Measurements from ENCODE around the gene KRT81. TPM values are rescaled to one million over a fixed set of nuclear protein-coding genes. Genes with fewer than 3 reads are reported as not detected.

KRT81 gene
- total RNA-seq, 2 experiments from 2014 or later, result not detected

- no peaks in the 10 kb centered on the region for H3K36me3 ChIP-seq (ENCODE audit: insufficient read depth, low read length)
- H3K4me1 ChIP-seq (ENCODE audit: insufficient read depth, low read length), result no peaks in the 10 kb centered on the region
- Mint-ChIP-seq H3K4me3 (no peak overlapping the region), H3K36me3 (ENCODE audit: low read depth) (no peaks in the 10 kb centered on the region), H3K4me1 (ENCODE audit: low read depth) (no peaks in the 10 kb centered on the region), H3K27me3 (peaks cover 50% of the 10 kb centered on the region), H3K27ac (no peak overlapping the region), H3K9me3 (no peaks in the 10 kb centered on the region)
- ChIA-PET POLR2A (no interaction called here), CTCF (no interaction called here)
- no peak for DNase-seq
- no peak overlapping the region for H3K4me3 ChIP-seq (ENCODE audit: low read length)
- no peak for ATAC-seq (ENCODE audit: poor library complexity)
- TF ChIP-seq CTCF (IDR thresholded peaks at IDR 0.05), result no peak
- no peak overlapping the region for H3K27ac ChIP-seq (ENCODE audit: low read depth in 1 of 2, low read length in 2 of 2)
- intact Hi-C loops (cut with DNase I, micrococcal nuclease), result no loop called here
- peaks cover 5 to 20% of the 10 kb centered on the region in 2 experiments for H3K27me3 ChIP-seq (ENCODE audit: control insufficient read depth in 1 of 2, insufficient read depth in 2 of 2, low read length in 2 of 2)
- no peaks in the 10 kb centered on the region for H3K9me3 ChIP-seq (ENCODE audit: control insufficient read depth in 1 of 2, insufficient read depth in 1 of 2, low read length in 2 of 2)
These were observed 20.2 kb downstream of the KRT81 start for GRCh38 chr12:52271158-52271557.

GRCh38 chr12:52270541-52271070 is 20.7 kb downstream of the KRT81 start:
- Histone ChIP-seq H3K36me3 (ENCODE audit: insufficient read depth, low read length) (no peaks in the 10 kb centered on the region), H3K9me3 (ENCODE audit: control insufficient read depth in 1 of 2, insufficient read depth in 1 of 2, low read length in 2 of 2) (no peaks in the 10 kb centered on the region), H3K4me1 (ENCODE audit: insufficient read depth, low read length) (no peaks in the 10 kb centered on the region), H3K4me3 (ENCODE audit: low read length) (no peak overlapping the region), H3K27ac (ENCODE audit: low read depth in 1 of 2, low read length in 2 of 2) (no peak overlapping the region), H3K27me3 (ENCODE audit: control insufficient read depth in 1 of 2, insufficient read depth in 2 of 2, low read length in 2 of 2) (peaks cover 5 to 17% of the 10 kb centered on the region in 2 experiments)
- ChIA-PET CTCF (interaction anchor here (1.1 kb wide), 1 partner anchor 8 kb away, joined by 4 read pairs; no protein-coding TSS in a partner anchor), POLR2A (no interaction called here)
- Mint-ChIP-seq H3K9me3 (no peaks in the 10 kb centered on the region), H3K4me3 (no peak overlapping the region), H3K27me3 (peaks cover 48% of the 10 kb centered on the region), H3K36me3 (ENCODE audit: low read depth) (no peaks in the 10 kb centered on the region), H3K27ac (no peak overlapping the region), H3K4me1 (ENCODE audit: low read depth) (no peaks in the 10 kb centered on the region)
- intact Hi-C loops (cut with DNase I, micrococcal nuclease), result no loop called here
- no peak for TF ChIP-seq CTCF (IDR thresholded peaks at IDR 0.05)
- DNase-seq (peak in 1 of 14 experiments; percentile 10), ATAC-seq (ENCODE audit: poor library complexity) (no peak)

GRCh38 chr12:52268212-52268611 is 23.1 kb downstream of the KRT81 start:
- Mint-ChIP-seq H3K36me3 (ENCODE audit: low read depth) (no peaks in the 10 kb centered on the region), H3K9me3 (no peaks in the 10 kb centered on the region), H3K4me3 (no peak overlapping the region), H3K4me1 (ENCODE audit: low read depth) (no peaks in the 10 kb centered on the region), H3K27ac (no peak overlapping the region), H3K27me3 (peaks cover 38% of the 10 kb centered on the region)
- Histone ChIP-seq H3K27me3 (ENCODE audit: control insufficient read depth in 1 of 2, insufficient read depth in 2 of 2, low read length in 2 of 2) (peaks cover 5 to 9% of the 10 kb centered on the region in 2 experiments), H3K36me3 (ENCODE audit: insufficient read depth, low read length) (no peaks in the 10 kb centered on the region), H3K27ac (ENCODE audit: low read depth in 1 of 2, low read length in 2 of 2) (no peak overlapping the region), H3K9me3 (ENCODE audit: control insufficient read depth in 1 of 2, insufficient read depth in 1 of 2, low read length in 2 of 2) (peaks cover 0 to 4% of the 10 kb centered on the region in 2 experiments), H3K4me1 (ENCODE audit: insufficient read depth, low read length) (no peaks in the 10 kb centered on the region), H3K4me3 (ENCODE audit: low read length) (no peak overlapping the region)
- ATAC-seq (ENCODE audit: poor library complexity) (no peak), DNase-seq (no peak)
- intact Hi-C loops (cut with DNase I, micrococcal nuclease), result no loop called here
- no peak for TF ChIP-seq CTCF (IDR thresholded peaks at IDR 0.05)
- CTCF ChIA-PET, result no interaction called here
- POLR2A ChIA-PET, result no interaction called here
